ENCODE measurements around the gene SGSM2. TPM values are rescaled to one million over a fixed set of nuclear protein-coding genes. Genes with fewer than 3 reads are reported as not detected.

SGSM2 gene
- total and polyA plus RNA-seq, 2 of the 13 experiments (the other 11 are each of a cell fraction or from before 2014, with no cell fraction given) = 30.4 to 51.3 TPM

DNA sequence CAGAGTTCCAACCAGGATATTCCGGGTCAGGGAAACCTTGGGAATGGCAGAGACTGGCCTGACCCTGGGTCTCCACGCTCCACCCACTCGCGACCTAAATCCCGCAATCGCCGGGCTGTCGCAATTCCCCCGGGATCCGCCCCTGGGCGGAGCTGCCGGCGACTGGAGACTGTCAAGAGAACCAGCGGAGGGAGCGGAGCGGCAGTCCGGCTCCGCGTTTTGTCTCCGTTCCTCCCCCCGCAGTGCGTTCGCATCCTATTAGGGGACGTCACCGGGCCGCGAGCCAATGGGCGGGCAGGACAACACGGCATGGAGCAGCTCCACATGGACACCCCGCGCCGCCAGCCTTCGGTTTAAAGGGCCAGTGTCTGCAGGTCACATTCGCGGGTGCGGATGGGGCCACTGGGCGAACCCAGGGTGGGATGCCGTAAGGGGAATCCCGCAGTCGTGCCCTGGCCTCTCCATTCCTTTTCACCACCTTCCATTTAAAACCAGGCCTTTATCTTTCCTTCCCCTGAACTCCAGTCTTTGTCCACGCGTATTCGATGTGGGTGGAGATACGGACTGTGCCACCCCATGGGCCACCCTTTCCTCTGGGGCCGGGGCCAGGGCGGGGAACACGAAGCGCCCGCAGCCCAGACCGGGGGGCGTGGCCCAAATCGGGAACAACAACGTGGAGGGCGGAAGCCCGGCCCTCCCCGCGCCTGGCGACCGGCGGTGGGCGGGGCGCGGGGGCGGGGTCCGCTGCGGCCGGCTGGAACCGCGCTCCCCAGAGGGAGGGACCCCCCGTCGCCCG, 64.3 kb downstream of the SGSM2 start (continued):
- TF ChIP-seq, protein P1, sequence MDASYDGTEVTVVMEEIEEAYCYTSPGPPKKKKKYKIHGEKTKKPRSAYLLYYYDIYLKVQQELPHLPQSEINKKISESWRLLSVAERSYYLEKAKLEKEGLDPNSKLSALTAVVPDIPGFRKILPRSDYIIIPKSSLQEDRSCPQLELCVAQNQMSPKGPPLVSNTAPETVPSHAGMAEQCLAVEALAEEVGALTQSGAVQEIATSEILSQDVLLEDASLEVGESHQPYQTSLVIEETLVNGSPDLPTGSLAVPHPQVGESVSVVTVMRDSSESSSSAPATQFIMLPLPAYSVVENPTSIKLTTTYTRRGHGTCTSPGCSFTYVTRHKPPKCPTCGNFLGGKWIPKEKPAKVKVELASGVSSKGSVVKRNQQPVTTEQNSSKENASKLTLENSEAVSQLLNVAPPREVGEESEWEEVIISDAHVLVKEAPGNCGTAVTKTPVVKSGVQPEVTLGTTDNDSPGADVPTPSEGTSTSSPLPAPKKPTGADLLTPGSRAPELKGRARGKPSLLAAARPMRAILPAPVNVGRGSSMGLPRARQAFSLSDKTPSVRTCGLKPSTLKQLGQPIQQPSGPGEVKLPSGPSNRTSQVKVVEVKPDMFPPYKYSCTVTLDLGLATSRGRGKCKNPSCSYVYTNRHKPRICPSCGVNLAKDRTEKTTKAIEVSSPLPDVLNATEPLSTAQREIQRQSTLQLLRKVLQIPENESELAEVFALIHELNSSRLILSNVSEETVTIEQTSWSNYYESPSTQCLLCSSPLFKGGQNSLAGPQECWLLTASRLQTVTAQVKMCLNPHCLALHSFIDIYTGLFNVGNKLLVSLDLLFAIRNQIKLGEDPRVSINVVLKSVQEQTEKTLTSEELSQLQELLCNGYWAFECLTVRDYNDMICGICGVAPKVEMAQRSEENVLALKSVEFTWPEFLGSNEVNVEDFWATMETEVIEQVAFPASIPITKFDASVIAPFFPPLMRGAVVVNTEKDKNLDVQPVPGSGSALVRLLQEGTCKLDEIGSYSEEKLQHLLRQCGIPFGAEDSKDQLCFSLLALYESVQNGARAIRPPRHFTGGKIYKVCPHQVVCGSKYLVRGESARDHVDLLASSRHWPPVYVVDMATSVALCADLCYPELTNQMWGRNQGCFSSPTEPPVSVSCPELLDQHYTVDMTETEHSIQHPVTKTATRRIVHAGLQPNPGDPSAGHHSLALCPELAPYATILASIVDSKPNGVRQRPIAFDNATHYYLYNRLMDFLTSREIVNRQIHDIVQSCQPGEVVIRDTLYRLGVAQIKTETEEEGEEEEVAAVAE (CRISPR knock-in tag; IDR thresholded peaks at IDR 0.05; ENCODE audit: borderline replicate concordance) = peak; percentile 65; the same call in 1 of the 2 replicates
- TF ChIP-seq ZFP36L1 (CRISPR knock-in tag; IDR thresholded peaks at IDR 0.05) = no peak
- TF ChIP-seq, protein P2, sequence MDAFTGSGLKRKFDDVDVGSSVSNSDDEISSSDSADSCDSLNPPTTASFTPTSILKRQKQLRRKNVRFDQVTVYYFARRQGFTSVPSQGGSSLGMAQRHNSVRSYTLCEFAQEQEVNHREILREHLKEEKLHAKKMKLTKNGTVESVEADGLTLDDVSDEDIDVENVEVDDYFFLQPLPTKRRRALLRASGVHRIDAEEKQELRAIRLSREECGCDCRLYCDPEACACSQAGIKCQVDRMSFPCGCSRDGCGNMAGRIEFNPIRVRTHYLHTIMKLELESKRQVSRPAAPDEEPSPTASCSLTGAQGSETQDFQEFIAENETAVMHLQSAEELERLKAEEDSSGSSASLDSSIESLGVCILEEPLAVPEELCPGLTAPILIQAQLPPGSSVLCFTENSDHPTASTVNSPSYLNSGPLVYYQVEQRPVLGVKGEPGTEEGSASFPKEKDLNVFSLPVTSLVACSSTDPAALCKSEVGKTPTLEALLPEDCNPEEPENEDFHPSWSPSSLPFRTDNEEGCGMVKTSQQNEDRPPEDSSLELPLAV (CRISPR knock-in tag; conservative IDR thresholded peaks at IDR 0.05; ENCODE audit: low read depth) = no peak
- no peak for TF ChIP-seq TMF1 (CRISPR knock-in tag; IDR thresholded peaks at IDR 0.05; ENCODE audit: low read depth)
- no peak for TF ChIP-seq ZNF879 (CRISPR knock-in tag; IDR thresholded peaks at IDR 0.05)
- TF ChIP-seq, protein P3, sequence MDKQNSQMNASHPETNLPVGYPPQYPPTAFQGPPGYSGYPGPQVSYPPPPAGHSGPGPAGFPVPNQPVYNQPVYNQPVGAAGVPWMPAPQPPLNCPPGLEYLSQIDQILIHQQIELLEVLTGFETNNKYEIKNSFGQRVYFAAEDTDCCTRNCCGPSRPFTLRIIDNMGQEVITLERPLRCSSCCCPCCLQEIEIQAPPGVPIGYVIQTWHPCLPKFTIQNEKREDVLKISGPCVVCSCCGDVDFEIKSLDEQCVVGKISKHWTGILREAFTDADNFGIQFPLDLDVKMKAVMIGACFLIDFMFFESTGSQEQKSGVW (CRISPR knock-in tag; IDR thresholded peaks at IDR 0.05; ENCODE audit: borderline replicate concordance) = no peak
- no peak for TF ChIP-seq NFATC3 (CRISPR knock-in tag; IDR thresholded peaks at IDR 0.05)
- no peak for TF ChIP-seq ZNF563 (CRISPR knock-in tag; IDR thresholded peaks at IDR 0.05)
- no peak for TF ChIP-seq ZNF672 (CRISPR knock-in tag; IDR thresholded peaks at IDR 0.05)
- TF ChIP-seq ZBTB21 (CRISPR knock-in tag; IDR thresholded peaks at IDR 0.05) = no peak
- 0 out of 2 replicates have a peak, but pooled peaks have one; percentile 37 for TF ChIP-seq ZNF724P (CRISPR knock-in tag; IDR thresholded peaks at IDR 0.05; ENCODE audit: borderline replicate concordance)
- TF ChIP-seq, protein P4, sequence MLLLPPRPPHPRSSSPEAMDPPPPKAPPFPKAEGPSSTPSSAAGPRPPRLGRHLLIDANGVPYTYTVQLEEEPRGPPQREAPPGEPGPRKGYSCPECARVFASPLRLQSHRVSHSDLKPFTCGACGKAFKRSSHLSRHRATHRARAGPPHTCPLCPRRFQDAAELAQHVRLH (CRISPR knock-in tag; IDR thresholded peaks at IDR 0.05; ENCODE audit: borderline replicate concordance, low read depth) = peak; percentile 56; the same call in 1 of the 2 replicates
- no peak for TF ChIP-seq ZNF382 (CRISPR knock-in tag; IDR thresholded peaks at IDR 0.05; ENCODE audit: borderline replicate concordance)
- TF ChIP-seq, protein P5, sequence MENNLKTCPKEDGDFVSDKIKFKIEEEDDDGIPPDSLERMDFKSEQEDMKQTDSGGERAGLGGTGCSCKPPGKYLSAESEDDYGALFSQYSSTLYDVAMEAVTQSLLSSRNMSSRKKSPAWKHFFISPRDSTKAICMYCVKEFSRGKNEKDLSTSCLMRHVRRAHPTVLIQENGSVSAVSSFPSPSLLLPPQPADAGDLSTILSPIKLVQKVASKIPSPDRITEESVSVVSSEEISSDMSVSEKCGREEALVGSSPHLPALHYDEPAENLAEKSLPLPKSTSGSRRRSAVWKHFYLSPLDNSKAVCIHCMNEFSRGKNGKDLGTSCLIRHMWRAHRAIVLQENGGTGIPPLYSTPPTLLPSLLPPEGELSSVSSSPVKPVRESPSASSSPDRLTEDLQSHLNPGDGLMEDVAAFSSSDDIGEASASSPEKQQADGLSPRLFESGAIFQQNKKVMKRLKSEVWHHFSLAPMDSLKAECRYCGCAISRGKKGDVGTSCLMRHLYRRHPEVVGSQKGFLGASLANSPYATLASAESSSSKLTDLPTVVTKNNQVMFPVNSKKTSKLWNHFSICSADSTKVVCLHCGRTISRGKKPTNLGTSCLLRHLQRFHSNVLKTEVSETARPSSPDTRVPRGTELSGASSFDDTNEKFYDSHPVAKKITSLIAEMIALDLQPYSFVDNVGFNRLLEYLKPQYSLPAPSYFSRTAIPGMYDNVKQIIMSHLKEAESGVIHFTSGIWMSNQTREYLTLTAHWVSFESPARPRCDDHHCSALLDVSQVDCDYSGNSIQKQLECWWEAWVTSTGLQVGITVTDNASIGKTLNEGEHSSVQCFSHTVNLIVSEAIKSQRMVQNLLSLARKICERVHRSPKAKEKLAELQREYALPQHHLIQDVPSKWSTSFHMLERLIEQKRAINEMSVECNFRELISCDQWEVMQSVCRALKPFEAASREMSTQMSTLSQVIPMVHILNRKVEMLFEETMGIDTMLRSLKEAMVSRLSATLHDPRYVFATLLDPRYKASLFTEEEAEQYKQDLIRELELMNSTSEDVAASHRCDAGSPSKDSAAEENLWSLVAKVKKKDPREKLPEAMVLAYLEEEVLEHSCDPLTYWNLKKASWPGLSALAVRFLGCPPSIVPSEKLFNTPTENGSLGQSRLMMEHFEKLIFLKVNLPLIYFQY (CRISPR knock-in tag; IDR thresholded peaks at IDR 0.05; ENCODE audit: borderline replicate concordance) = peak; percentile 11; the same call in 1 of the 2 replicates
- no peak for TF ChIP-seq REXO4 (CRISPR knock-in tag; IDR thresholded peaks at IDR 0.05; ENCODE audit: borderline replicate concordance)
- TF ChIP-seq SAP130 (CRISPR knock-in tag; IDR thresholded peaks at IDR 0.05; ENCODE audit: low read depth) = peak; percentile 93
- no peak for TF ChIP-seq IKZF4 (CRISPR knock-in tag; IDR thresholded peaks at IDR 0.05; ENCODE audit: borderline replicate concordance, low read depth, not compliant biosample characterization)

All from HepG2 (cell line).